ENCODE results near the gene SOX18. TPM values are rescaled to one million over a fixed set of nuclear protein-coding genes. Genes with fewer than 3 reads are reported as not detected.
A peak's percentile ranks its signal among the peaks of the same experiment; 100 is the strongest.

Gene SOX18
- total and polyA plus RNA-seq, 2 of the 13 experiments (the other 11 are each of a cell fraction or from before 2014, with no cell fraction given) = 1.6 to 1.9 TPM

DNA sequence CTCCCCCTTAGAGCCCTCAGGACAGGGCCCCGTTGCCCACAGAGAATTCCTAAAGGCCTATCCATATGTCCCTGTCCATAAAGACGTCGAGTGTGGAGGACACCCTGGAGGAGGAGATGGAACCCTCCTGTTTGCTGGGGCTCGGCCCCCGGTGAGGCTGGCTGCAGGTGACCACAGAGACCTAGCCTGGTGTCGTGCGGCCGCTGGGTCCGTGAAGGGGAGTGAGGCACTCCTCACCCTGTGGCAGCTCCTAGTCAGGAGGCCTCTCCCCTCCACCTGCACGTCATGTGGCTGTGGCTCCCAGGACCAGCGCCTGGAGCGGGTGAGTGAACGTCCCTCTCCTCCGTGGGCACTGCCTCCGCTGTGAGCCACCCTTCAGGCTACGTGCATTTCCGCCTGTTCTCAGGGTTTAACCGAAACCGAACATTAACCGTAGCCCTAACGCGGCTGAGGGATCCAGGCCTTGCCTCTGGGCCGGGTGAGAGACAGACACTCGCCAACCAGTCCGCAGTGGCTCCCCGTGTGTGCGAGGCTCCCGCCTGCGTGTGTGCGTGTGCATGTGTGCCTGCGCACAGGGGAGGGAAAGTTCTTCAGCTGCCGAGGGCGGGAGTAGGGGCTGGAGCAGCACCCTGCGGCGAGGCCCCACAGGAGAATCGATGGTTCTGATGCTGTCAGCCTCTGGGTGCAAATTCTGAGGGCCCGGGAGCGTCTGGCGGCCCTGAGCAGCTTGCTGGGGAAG is 7.6 kb upstream of the SOX18 start (continued):
- TF ChIP-seq PCBP1 (IDR thresholded peaks at IDR 0.05; ENCODE audit: borderline replicate concordance, low read depth, low read length) (no peak; the same call in 1 of the 2 replicates), KLF15 (CRISPR knock-in tag; IDR thresholded peaks at IDR 0.05; ENCODE audit: borderline replicate concordance) (peak; percentile 42), MTA1 (CRISPR knock-in tag; IDR thresholded peaks at IDR 0.05; ENCODE audit: borderline replicate concordance) (peak; percentile 79; the same call in 1 of the 2 replicates), TFDP2 (CRISPR knock-in tag; IDR thresholded peaks at IDR 0.05) (peak; percentile 58), NFE2L2 (IDR thresholded peaks at IDR 0.05; ENCODE audit: low read length) (no peak), MBD4 (IDR thresholded peaks at IDR 0.05; ENCODE audit: borderline replicate concordance, low read length) (no peak), NCOA1 (CRISPR knock-in tag; IDR thresholded peaks at IDR 0.05) (peak; percentile 80; the same call in 1 of the 2 replicates), RCOR2 (CRISPR knock-in tag; IDR thresholded peaks at IDR 0.05) (no peak), ZNF121 (CRISPR knock-in tag; IDR thresholded peaks at IDR 0.05) (no peak), TGIF2 (CRISPR knock-in tag; IDR thresholded peaks at IDR 0.05) (peak; percentile 59; the same call in 1 of the 2 replicates), ZSCAN20 (CRISPR knock-in tag; IDR thresholded peaks at IDR 0.05; ENCODE audit: borderline replicate concordance) (no peak; the same call in 1 of the 2 replicates), SKIL (CRISPR knock-in tag; IDR thresholded peaks at IDR 0.05; ENCODE audit: borderline replicate concordance) (peak; percentile 52; the same call in 1 of the 2 replicates), TMF1 (CRISPR knock-in tag; IDR thresholded peaks at IDR 0.05; ENCODE audit: low read depth) (peak; percentile 83; the same call in 1 of the 2 replicates), GABPB1 (CRISPR knock-in tag; IDR thresholded peaks at IDR 0.05) (peak; percentile 46), DNMT1 (CRISPR knock-in tag; IDR thresholded peaks at IDR 0.05) (peak; percentile 64; the same call in 1 of the 2 replicates), ZNF572 (CRISPR knock-in tag; IDR thresholded peaks at IDR 0.05) (peak; percentile 15), CSRNP2 (CRISPR knock-in tag; conservative IDR thresholded peaks at IDR 0.05; ENCODE audit: low read depth) (no peak), FOSL1 (CRISPR knock-in tag; IDR thresholded peaks at IDR 0.05; ENCODE audit: borderline replicate concordance) (no peak), SOX13 (IDR thresholded peaks at IDR 0.05) (no peak), SOX13 (CRISPR knock-in tag; conservative IDR thresholded peaks at IDR 0.05 in 1 of 2, IDR thresholded peaks at IDR 0.05 in 1 of 2) (no peak), ZFP62 (CRISPR knock-in tag; IDR thresholded peaks at IDR 0.05) (no peak), NPAS2 (CRISPR knock-in tag; IDR thresholded peaks at IDR 0.05; ENCODE audit: borderline replicate concordance) (no peak), GATAD2A (CRISPR knock-in tag; IDR thresholded peaks at IDR 0.05) (peak; percentile 4; the same call in 1 of the 2 replicates)
- TF ChIP-seq, protein P1, sequence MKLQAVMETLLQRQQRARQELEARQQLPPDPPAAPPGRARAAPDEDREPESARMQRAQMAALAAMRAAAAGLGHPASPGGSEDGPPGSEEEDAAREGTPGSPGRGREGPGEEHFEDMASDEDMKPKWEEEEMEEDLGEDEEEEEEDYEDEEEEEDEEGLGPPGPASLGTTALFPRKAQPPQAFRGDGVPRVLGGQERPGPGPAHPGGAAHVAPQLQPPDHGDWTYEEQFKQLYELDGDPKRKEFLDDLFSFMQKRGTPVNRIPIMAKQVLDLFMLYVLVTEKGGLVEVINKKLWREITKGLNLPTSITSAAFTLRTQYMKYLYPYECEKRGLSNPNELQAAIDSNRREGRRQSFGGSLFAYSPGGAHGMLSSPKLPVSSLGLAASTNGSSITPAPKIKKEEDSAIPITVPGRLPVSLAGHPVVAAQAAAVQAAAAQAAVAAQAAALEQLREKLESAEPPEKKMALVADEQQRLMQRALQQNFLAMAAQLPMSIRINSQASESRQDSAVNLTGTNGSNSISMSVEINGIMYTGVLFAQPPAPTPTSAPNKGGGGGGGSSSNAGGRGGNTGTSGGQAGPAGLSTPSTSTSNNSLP (IDR thresholded peaks at IDR 0.05; ENCODE audit: low read depth, low read length) = no peak

Data from HepG2 (cell line).